Testis (tissue), 2 donors: ENCODE measurements around the gene FAM3C.

Experiments
- POLR2A ChIP-seq: fragments of 450-650 bp; IDR thresholded peaks from one replicate; pipeline ENCODE4 v1.6.1; 2017; ENCODE audit warnings: antibody characterized with exemption, mild to moderate bottlenecking, moderate library complexity
- TF ChIP-seq, protein P1 (sequence below), 3 experiments: fragments of 450-650 bp in 2 of 3; fragments of 200-600 bp in 1 of 3; sonication (generic) in 1 of 3; IDR thresholded peaks; one replicate each; pipeline ENCODE4 v1.5.1; 2016 to 2019; ENCODE audit warnings: antibody characterized with exemption in 3 of 3, mild to moderate bottlenecking in 2 of 3, moderate library complexity in 1 of 3

DNA sequence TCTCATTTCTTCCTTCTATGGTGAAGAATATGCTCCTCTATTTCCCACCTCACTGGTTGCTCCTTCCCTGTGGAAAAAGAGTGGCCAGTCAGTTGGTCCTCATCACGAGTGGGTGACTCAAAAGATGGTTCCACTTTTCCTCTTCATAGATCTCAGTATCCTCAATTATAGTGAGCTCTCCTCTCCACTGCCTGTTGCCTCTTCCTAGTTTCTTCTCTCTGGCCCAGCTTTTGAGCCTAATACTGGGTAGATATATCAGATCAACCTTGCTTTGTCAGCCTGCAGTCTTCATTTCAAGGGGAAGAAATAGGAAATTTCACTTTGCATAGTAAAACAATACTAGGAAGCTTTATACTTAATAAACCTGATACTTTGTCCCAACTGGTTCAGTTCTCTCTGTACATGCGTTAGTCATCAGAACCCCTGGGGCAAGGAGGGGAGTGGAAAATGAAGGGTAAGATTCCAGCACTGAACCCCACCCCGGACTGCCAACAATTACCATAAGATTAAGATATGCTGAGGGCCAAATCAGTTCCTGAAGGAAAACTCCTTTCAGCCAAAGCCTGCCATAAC, 82.8 kb downstream of the FAM3C start:
- TF ChIP-seq, protein P1, sequence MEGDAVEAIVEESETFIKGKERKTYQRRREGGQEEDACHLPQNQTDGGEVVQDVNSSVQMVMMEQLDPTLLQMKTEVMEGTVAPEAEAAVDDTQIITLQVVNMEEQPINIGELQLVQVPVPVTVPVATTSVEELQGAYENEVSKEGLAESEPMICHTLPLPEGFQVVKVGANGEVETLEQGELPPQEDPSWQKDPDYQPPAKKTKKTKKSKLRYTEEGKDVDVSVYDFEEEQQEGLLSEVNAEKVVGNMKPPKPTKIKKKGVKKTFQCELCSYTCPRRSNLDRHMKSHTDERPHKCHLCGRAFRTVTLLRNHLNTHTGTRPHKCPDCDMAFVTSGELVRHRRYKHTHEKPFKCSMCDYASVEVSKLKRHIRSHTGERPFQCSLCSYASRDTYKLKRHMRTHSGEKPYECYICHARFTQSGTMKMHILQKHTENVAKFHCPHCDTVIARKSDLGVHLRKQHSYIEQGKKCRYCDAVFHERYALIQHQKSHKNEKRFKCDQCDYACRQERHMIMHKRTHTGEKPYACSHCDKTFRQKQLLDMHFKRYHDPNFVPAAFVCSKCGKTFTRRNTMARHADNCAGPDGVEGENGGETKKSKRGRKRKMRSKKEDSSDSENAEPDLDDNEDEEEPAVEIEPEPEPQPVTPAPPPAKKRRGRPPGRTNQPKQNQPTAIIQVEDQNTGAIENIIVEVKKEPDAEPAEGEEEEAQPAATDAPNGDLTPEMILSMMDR (IDR thresholded peaks at IDR 0.05): no peak
- no peak for TF ChIP-seq POLR2A
